Upper lobe of left lung (tissue), 4 donors: ENCODE measurements around the gene PXDN.

Experiments
- EP300 ChIP-seq, 4 donors: sonication (generic); formaldehyde crosslinking; IDR thresholded peaks; one replicate each; pipeline ENCODE4 v1.5.1; 2017; ENCODE audit warnings: antibody characterized with exemption in 4 of 4, control low read depth in 2 of 4
- POLR2A ChIP-seq, 4 donors: fragments of 450-650 bp; IDR thresholded peaks; one replicate each; pipeline ENCODE4 v1.5.1; 2016 to 2017; ENCODE audit warnings: antibody characterized with exemption in 4 of 4, mild to moderate bottlenecking in 2 of 4
- POLR2AphosphoS5 ChIP-seq, 2 donors: sonication (generic); formaldehyde crosslinking; IDR thresholded peaks; one replicate each; pipeline ENCODE4 v1.5.1; 2017; ENCODE audit warnings: antibody characterized with exemption in 2 of 2
- TF ChIP-seq, protein P1 (sequence below), 6 experiments: fragments of 450-650 bp in 4 of 6; fragments of 200-600 bp in 2 of 6; sonication (generic) in 2 of 6; IDR thresholded peaks; one replicate each; pipeline ENCODE4 v1.5.1; 2016 to 2019; ENCODE audit warnings: antibody characterized with exemption in 6 of 6

DNA sequence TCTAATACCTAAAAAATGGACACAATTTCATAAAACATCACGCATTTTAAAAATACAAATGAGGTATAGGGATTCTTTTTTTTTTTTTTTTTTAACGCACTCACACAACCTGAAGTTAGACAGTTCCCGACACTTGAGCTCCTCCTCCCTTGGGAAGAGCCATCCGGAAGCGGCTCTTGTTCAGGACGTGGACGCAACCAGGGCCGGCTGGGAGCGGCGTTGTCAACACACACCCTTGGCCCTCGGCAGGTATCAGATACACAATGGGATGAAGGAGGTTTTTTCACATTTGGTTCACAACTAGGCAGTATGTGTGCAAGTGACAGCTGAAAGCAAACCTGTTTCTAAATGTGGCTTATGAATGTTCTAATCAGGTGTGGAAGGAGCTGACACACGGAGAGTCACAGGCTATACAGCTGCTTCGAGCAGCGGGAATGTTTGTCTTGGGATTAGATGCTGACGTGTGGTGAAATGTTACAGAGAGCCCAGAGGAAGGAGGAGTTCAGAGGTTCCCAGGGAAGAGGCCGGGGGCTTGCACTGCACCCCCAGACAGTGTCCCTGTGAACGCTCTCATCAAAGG, 111.1 kb downstream of the PXDN start:
- TF ChIP-seq, protein P1, sequence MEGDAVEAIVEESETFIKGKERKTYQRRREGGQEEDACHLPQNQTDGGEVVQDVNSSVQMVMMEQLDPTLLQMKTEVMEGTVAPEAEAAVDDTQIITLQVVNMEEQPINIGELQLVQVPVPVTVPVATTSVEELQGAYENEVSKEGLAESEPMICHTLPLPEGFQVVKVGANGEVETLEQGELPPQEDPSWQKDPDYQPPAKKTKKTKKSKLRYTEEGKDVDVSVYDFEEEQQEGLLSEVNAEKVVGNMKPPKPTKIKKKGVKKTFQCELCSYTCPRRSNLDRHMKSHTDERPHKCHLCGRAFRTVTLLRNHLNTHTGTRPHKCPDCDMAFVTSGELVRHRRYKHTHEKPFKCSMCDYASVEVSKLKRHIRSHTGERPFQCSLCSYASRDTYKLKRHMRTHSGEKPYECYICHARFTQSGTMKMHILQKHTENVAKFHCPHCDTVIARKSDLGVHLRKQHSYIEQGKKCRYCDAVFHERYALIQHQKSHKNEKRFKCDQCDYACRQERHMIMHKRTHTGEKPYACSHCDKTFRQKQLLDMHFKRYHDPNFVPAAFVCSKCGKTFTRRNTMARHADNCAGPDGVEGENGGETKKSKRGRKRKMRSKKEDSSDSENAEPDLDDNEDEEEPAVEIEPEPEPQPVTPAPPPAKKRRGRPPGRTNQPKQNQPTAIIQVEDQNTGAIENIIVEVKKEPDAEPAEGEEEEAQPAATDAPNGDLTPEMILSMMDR (IDR thresholded peaks at IDR 0.05): no peak
- no peak for TF ChIP-seq POLR2A (IDR thresholded peaks at IDR 0.05)
- no peak for TF ChIP-seq EP300 (IDR thresholded peaks at IDR 0.05)
- no peak for TF ChIP-seq POLR2AphosphoS5 (IDR thresholded peaks at IDR 0.05)
